AG20443 (cell line): ENCODE data around the gene TAS2R39.
"Not testable (repeated sequence)": the region's sequence is repeated elsewhere in the genome, so short reads cannot be mapped to it uniquely, and the experiment has no call there.

Experiments
- DNase-seq: peaks from one replicate; pipeline ENCODE4 v3.0.0; 2012; ENCODE audit warnings: low spot score, mixed read lengths

The TAS2R39 gene

GRCh38 chr7:143183024-143183423 lies at the start of gene TAS2R39:
Gene TAS2R39 (plus strand): TSS chr7:143183419. CDS start chr7:143183419, 0 bp downstream.
- DNase-seq: no peak

GRCh38 chr7:143147070-143147469 lies 36.1 kb upstream of the TAS2R39 start:
- no peak for DNase-seq

- DNase-seq: no peak
Observed at GRCh38 chr7:143148050-143148449, 35.2 kb upstream of the TAS2R39 start.

- DNase-seq: no peak
Observed at GRCh38 chr7:143148651-143149050, 34.6 kb upstream of the TAS2R39 start.

- not testable (repeated sequence) for DNase-seq
Observed at GRCh38 chr7:143150696-143151095, 32.5 kb upstream of the TAS2R39 start.

GRCh38 chr7:143158617-143159016 lies 24.6 kb upstream of the TAS2R39 start:
- DNase-seq: not testable (repeated sequence)

- no peak for DNase-seq
Observed at GRCh38 chr7:143171697-143172096, 11.5 kb upstream of the TAS2R39 start.

- peak; percentile 33 for DNase-seq
Observed at GRCh38 chr7:143172354-143172753, 10.9 kb upstream of the TAS2R39 start.

GRCh38 chr7:143176128-143176527 lies 7.1 kb upstream of the TAS2R39 start:
- DNase-seq: no peak

GRCh38 chr7:143177374-143178119 lies 5.7 kb upstream of the TAS2R39 start:
- DNase-seq: no peak

- not testable (repeated sequence) for DNase-seq
Observed at GRCh38 chr7:143180771-143181170, 2.4 kb upstream of the TAS2R39 start.

- DNase-seq: no peak
Observed at GRCh38 chr7:143181349-143181748, 1.9 kb upstream of the TAS2R39 start.

GRCh38 chr7:143185551-143185950 lies 2.3 kb downstream of the TAS2R39 start:
- no peak for DNase-seq

- no peak for DNase-seq
Observed at GRCh38 chr7:143188994-143189393, 5.8 kb downstream of the TAS2R39 start.

GRCh38 chr7:143193880-143194279 lies 10.7 kb downstream of the TAS2R39 start:
- DNase-seq: no peak

GRCh38 chr7:143199040-143199439 lies 15.8 kb downstream of the TAS2R39 start:
- DNase-seq: no peak

GRCh38 chr7:143202161-143202560 lies 18.9 kb downstream of the TAS2R39 start:
- DNase-seq: no peak

- no peak for DNase-seq
Observed at GRCh38 chr7:143203386-143203785, 20.2 kb downstream of the TAS2R39 start.

- no peak for DNase-seq
Observed at GRCh38 chr7:143205560-143206293, 22.5 kb downstream of the TAS2R39 start.

- no peak for DNase-seq
Observed at GRCh38 chr7:143210541-143210940, 27.3 kb downstream of the TAS2R39 start.

- not testable (repeated sequence) for DNase-seq
Observed at GRCh38 chr7:143213478-143213877, 30.3 kb downstream of the TAS2R39 start.

- peak; percentile 79 for DNase-seq
Observed at GRCh38 chr7:143214789-143215679, 31.8 kb downstream of the TAS2R39 start.
